Measurements from ENCODE around the gene ME1. TPM values are rescaled to one million over a fixed set of nuclear protein-coding genes. Genes with fewer than 3 reads are reported as not detected.

The ME1 gene
- total RNA-seq, 1 experiment from 2014 or later = 7.8 TPM

DNA sequence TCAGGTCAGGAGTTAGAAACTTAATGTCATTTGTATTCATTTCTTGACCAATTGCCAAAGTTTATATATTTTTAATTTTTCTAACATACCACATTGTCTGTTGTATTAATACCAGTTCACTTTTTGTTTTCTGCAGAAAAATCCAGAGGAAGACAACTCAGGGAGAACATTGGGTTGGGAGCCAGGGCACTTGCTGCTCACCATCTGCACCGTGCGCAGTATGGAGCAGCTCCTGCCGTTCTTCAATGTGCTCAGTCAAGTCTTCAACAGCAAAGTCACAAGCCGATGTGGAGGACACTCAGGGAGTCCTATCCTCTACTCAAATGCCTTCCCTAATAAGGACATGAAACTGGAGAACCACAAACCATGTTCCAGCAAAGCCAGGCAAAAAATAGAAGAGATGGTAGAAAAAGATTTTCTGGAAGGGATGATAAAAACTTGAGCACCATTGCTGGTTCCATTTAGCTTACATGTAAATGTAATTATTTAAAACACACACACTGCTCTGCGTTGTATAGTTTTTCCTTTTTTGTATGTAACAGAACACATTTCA, 263.0 kb downstream of the ME1 start:
- H2BK5ac ChIP-seq (ENCODE audit: insufficient read length, low read length) = no peak overlapping the region
- no peaks in the 10 kb centered on the region for H3K27me3 ChIP-seq (ENCODE audit: insufficient read depth, low read length)
- H4K20me1 ChIP-seq (ENCODE audit: control insufficient read depth, insufficient read depth, insufficient read length) = no peaks in the 10 kb centered on the region
- no peaks in the 10 kb centered on the region for H3K9me3 ChIP-seq (ENCODE audit: control insufficient read depth, low read depth, low read length)
- H3K4me1 Mint-ChIP-seq = no peaks in the 10 kb centered on the region
- H4K91ac ChIP-seq (ENCODE audit: insufficient read length, low read depth, low read length) = no peak overlapping the region
- no peaks in the 10 kb centered on the region; the same call in 1 of the 2 replicates for H3K79me2 ChIP-seq (ENCODE audit: insufficient read depth, low read length)
- H3K18ac ChIP-seq (ENCODE audit: insufficient read length, low read depth, low read length) = no peak overlapping the region
- no peak overlapping the region for H3K4me2 ChIP-seq (ENCODE audit: insufficient read depth, insufficient read length, low read length)
- no peaks in the 10 kb centered on the region for H3K79me1 ChIP-seq (ENCODE audit: insufficient read depth, low read depth, low read length, poor library complexity, severe bottlenecking)
- no peak overlapping the region for H3K27ac ChIP-seq (ENCODE audit: insufficient read length, low read depth, low read length)
- WGBS (ENCODE audit: extremely low coverage, insufficient read length, low lambda C conversion rate) = no CpG with 5 or more reads among the region's 5 CpGs
- no peak overlapping the region for H3K56ac ChIP-seq (ENCODE audit: insufficient read length, low read depth, low read length)
- H2BK20ac ChIP-seq (ENCODE audit: low read depth, low read length, poor library complexity, severe bottlenecking) = no peak overlapping the region
- no peak overlapping the region for H3K27ac Mint-ChIP-seq
- no peak overlapping the region for H2BK12ac ChIP-seq (ENCODE audit: insufficient read length, low read depth, low read length)
- H3K9me3 Mint-ChIP-seq = no peaks in the 10 kb centered on the region
- H2BK120ac ChIP-seq (ENCODE audit: low read depth, low read length, poor library complexity, severe bottlenecking) = no peak overlapping the region
- no peak overlapping the region for H3K23ac ChIP-seq (ENCODE audit: insufficient read length, low read depth, low read length)
- no peaks in the 10 kb centered on the region for H3K23me2 ChIP-seq (ENCODE audit: insufficient read length, low read depth, low read length, poor library complexity, severe bottlenecking)
- no peak overlapping the region for H3K4me3 Mint-ChIP-seq
- H4K5ac ChIP-seq (ENCODE audit: insufficient read length, low read depth, low read length) = no peak overlapping the region
- H3K9ac ChIP-seq (ENCODE audit: extremely low read depth, insufficient read length, low read length) = no peak overlapping the region
- H3K4ac ChIP-seq (ENCODE audit: low read depth, low read length) = no peak overlapping the region
- no peak for DNase-seq
- no peak overlapping the region for H2BK15ac ChIP-seq (ENCODE audit: low read depth, low read length)
- H4K8ac ChIP-seq (replicated peaks; ENCODE audit: insufficient read length, low read depth, low read length) = no peak overlapping the region
- TF ChIP-seq, protein P1, sequence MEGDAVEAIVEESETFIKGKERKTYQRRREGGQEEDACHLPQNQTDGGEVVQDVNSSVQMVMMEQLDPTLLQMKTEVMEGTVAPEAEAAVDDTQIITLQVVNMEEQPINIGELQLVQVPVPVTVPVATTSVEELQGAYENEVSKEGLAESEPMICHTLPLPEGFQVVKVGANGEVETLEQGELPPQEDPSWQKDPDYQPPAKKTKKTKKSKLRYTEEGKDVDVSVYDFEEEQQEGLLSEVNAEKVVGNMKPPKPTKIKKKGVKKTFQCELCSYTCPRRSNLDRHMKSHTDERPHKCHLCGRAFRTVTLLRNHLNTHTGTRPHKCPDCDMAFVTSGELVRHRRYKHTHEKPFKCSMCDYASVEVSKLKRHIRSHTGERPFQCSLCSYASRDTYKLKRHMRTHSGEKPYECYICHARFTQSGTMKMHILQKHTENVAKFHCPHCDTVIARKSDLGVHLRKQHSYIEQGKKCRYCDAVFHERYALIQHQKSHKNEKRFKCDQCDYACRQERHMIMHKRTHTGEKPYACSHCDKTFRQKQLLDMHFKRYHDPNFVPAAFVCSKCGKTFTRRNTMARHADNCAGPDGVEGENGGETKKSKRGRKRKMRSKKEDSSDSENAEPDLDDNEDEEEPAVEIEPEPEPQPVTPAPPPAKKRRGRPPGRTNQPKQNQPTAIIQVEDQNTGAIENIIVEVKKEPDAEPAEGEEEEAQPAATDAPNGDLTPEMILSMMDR (conservative IDR thresholded peaks at IDR 0.05) = no peak
- no peak overlapping the region for H3T11ph ChIP-seq (ENCODE audit: low read length)
- no peak overlapping the region for H2AFZ ChIP-seq (ENCODE audit: low read length)
- no peaks in the 10 kb centered on the region for H3K27me3 Mint-ChIP-seq (ENCODE audit: low read depth)
- H2AK5ac ChIP-seq (ENCODE audit: insufficient read length, low read length) = no peak overlapping the region
- H3K14ac ChIP-seq (ENCODE audit: insufficient read depth, low read length) = no peak overlapping the region
- no peaks in the 10 kb centered on the region for H3K4me1 ChIP-seq (ENCODE audit: insufficient read depth, low read length)
- peaks cover 21 to 81% (median 66%) of the 10 kb centered on the region in 3 experiments; a peak in 6 of 7 replicates for H3K36me3 Mint-ChIP-seq (ENCODE audit: insufficient read depth in 1 of 3, low read depth in 3 of 3)

Other genes starting within 250 kb of the ME1 start
- 65.8 and 69.3 TPM in 2 replicates for gene PGM3, start 237.8 kb downstream of the ME1 start, total RNA-seq (2021)
- 2.9 and 3.2 TPM in 2 replicates for gene RWDD2A, start 237.7 kb downstream of the ME1 start, total RNA-seq (2021)
- gene PRSS35, start 81.5 kb upstream of the ME1 start, total RNA-seq (2021) = 1.4 and 1.7 TPM in 2 replicates